ENCODE measurements around the gene IGF1R. TPM values are rescaled to one million over a fixed set of nuclear protein-coding genes. Genes with fewer than 3 reads are reported as not detected.

IGF1R gene
- total and polyA plus RNA-seq, 2 of the 13 experiments (the other 11 are each of a cell fraction or from before 2014, with no cell fraction given): 15.9 to 18.4 TPM

DNA sequence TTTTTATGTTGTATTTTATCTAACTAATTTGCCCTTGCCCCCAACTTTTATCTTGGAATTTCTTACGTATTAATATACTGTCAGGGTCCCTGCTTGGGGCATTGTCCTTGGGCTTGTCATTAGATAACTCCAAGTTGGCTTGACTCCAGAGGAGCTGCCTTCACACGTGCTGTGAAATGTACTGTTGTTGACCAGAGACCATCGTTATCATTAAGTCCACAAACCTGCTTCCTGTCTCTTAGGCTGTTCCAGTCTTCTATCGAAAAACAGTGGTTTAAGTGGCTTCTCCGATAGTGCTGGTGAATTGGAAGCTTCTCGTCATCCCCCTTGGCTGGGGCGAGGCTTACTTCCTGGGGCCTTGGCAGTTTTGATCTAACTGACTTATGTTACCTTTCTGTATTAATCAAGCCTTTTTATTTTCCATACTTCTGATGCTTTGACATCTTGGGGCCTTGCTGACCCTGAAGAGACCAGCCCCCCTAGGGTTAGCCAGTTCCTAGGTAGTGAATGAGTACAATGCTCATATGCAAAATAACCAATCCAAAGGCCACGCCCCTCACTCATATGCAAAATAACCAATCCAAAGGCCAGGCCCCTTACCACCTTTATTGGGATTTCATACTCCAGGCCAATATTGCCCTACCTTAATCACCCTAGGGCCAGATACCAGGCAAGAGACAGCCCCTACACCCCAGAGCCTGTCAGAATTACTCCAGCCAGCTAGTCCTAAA is 164.5 kb downstream of the IGF1R start (continued):
- TF ChIP-seq, protein P1, sequence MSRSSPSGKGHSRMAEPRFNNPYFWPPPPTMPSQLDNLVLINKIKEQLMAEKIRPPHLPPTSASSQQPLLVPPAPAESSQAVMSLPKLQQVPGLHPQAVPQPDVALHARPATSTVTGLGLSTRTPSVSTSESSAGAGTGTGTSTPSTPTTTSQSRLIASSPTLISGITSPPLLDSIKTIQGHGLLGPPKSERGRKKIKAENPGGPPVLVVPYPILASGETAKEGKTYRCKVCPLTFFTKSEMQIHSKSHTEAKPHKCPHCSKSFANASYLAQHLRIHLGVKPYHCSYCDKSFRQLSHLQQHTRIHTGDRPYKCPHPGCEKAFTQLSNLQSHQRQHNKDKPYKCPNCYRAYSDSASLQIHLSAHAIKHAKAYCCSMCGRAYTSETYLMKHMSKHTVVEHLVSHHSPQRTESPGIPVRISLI (CRISPR knock-in tag; IDR thresholded peaks at IDR 0.05; ENCODE audit: borderline replicate concordance): no peak
- TF ChIP-seq, protein P2, sequence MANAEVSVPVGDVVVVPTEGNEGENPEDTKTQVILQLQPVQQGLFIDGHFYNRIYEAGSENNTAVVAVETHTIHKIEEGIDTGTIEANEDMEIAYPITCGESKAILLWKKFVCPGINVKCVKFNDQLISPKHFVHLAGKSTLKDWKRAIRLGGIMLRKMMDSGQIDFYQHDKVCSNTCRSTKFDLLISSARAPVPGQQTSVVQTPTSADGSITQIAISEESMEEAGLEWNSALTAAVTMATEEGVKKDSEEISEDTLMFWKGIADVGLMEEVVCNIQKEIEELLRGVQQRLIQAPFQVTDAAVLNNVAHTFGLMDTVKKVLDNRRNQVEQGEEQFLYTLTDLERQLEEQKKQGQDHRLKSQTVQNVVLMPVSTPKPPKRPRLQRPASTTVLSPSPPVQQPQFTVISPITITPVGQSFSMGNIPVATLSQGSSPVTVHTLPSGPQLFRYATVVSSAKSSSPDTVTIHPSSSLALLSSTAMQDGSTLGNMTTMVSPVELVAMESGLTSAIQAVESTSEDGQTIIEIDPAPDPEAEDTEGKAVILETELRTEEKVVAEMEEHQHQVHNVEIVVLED (CRISPR knock-in tag; IDR thresholded peaks at IDR 0.05; ENCODE audit: borderline replicate concordance): no peak
- TF ChIP-seq NBN (conservative IDR thresholded peaks at IDR 0.05) (no peak), EHMT2 (IDR thresholded peaks at IDR 0.05; ENCODE audit: borderline replicate concordance, low read depth, low read length) (no peak), ZNF672 (CRISPR knock-in tag; IDR thresholded peaks at IDR 0.05) (no peak), FOXA3 (CRISPR knock-in tag; IDR thresholded peaks at IDR 0.05) (peak; percentile 98), KAT7 (CRISPR knock-in tag; IDR thresholded peaks at IDR 0.05; ENCODE audit: borderline replicate concordance) (no peak), TBX2 (CRISPR knock-in tag; IDR thresholded peaks at IDR 0.05; ENCODE audit: borderline replicate concordance) (peak; percentile 67)
- TF ChIP-seq, protein P3, sequence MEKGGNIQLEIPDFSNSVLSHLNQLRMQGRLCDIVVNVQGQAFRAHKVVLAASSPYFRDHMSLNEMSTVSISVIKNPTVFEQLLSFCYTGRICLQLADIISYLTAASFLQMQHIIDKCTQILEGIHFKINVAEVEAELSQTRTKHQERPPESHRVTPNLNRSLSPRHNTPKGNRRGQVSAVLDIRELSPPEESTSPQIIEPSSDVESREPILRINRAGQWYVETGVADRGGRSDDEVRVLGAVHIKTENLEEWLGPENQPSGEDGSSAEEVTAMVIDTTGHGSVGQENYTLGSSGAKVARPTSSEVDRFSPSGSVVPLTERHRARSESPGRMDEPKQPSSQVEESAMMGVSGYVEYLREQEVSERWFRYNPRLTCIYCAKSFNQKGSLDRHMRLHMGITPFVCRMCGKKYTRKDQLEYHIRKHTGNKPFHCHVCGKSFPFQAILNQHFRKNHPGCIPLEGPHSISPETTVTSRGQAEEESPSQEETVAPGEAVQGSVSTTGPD (CRISPR knock-in tag; IDR thresholded peaks at IDR 0.05): no peak
- TF ChIP-seq, protein P4, sequence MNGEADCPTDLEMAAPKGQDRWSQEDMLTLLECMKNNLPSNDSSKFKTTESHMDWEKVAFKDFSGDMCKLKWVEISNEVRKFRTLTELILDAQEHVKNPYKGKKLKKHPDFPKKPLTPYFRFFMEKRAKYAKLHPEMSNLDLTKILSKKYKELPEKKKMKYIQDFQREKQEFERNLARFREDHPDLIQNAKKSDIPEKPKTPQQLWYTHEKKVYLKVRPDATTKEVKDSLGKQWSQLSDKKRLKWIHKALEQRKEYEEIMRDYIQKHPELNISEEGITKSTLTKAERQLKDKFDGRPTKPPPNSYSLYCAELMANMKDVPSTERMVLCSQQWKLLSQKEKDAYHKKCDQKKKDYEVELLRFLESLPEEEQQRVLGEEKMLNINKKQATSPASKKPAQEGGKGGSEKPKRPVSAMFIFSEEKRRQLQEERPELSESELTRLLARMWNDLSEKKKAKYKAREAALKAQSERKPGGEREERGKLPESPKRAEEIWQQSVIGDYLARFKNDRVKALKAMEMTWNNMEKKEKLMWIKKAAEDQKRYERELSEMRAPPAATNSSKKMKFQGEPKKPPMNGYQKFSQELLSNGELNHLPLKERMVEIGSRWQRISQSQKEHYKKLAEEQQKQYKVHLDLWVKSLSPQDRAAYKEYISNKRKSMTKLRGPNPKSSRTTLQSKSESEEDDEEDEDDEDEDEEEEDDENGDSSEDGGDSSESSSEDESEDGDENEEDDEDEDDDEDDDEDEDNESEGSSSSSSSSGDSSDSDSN (CRISPR knock-in tag; IDR thresholded peaks at IDR 0.05): no peak
- TF ChIP-seq, protein P5, sequence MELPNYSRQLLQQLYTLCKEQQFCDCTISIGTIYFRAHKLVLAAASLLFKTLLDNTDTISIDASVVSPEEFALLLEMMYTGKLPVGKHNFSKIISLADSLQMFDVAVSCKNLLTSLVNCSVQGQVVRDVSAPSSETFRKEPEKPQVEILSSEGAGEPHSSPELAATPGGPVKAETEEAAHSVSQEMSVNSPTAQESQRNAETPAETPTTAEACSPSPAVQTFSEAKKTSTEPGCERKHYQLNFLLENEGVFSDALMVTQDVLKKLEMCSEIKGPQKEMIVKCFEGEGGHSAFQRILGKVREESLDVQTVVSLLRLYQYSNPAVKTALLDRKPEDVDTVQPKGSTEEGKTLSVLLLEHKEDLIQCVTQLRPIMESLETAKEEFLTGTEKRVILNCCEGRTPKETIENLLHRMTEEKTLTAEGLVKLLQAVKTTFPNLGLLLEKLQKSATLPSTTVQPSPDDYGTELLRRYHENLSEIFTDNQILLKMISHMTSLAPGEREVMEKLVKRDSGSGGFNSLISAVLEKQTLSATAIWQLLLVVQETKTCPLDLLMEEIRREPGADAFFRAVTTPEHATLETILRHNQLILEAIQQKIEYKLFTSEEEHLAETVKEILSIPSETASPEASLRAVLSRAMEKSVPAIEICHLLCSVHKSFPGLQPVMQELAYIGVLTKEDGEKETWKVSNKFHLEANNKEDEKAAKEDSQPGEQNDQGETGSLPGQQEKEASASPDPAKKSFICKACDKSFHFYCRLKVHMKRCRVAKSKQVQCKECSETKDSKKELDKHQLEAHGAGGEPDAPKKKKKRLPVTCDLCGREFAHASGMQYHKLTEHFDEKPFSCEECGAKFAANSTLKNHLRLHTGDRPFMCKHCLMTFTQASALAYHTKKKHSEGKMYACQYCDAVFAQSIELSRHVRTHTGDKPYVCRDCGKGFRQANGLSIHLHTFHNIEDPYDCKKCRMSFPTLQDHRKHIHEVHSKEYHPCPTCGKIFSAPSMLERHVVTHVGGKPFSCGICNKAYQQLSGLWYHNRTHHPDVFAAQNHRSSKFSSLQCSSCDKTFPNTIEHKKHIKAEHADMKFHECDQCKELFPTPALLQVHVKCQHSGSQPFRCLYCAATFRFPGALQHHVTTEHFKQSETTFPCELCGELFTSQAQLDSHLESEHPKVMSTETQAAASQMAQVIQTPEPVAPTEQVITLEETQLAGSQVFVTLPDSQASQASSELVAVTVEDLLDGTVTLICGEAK (IDR thresholded peaks at IDR 0.05): no peak
- TF ChIP-seq, protein P5 (CRISPR knock-in tag; IDR thresholded peaks at IDR 0.05): no peak
